Stimulated activated effector memory CD8-positive, alpha-beta T cell treated with anti-CD3 and anti-CD28 coated beads, Interleukin-12 subunit alpha, Interleukin-12 subunit beta, amount 100 ng/mL, for 72 hours (primary cell): Measurements from ENCODE around the gene H3-3A.
A peak's percentile ranks its signal among the peaks of the same experiment; 100 is the strongest.

Experiments used
- ATAC-seq: fragments of 150-1000 bp; cut with Tn5 transposase; 2 replicates; pipeline ENCODE4 v1.10.0; 2021
- DNase-seq, 2 donors: peaks; one replicate each; pipeline ENCODE4 v3.0.0; 2021 to 2022; ENCODE audit warnings: low spot score in 2 of 2
- H3K27ac Mint-ChIP-seq: one replicate; pipeline ENCODE4 v1.8.0; 2022; ENCODE audit warnings: mild to moderate bottlenecking, mixed read lengths
- H3K36me3 Mint-ChIP-seq: one replicate; pipeline ENCODE4 v1.8.0; 2022; ENCODE audit warnings: mild to moderate bottlenecking, mixed read lengths
- H3K4me1 Mint-ChIP-seq: one replicate; pipeline ENCODE4 v1.8.0; 2022; ENCODE audit warnings: mixed read lengths
- H3K4me3 Mint-ChIP-seq: one replicate; pipeline ENCODE4 v1.8.0; 2022; ENCODE audit warnings: mild to moderate bottlenecking, mixed read lengths
- H3K9me3 Mint-ChIP-seq: one replicate; pipeline ENCODE4 v1.8.0; 2022; ENCODE audit warnings: mixed read lengths

H3-3A gene

GRCh38 chr1:226064816-226065248 lies 2.3 kb downstream of the H3-3A start:
- peak overlapping the region; percentile 98 for H3K27ac Mint-ChIP-seq
- peaks cover 74% of the 10 kb centered on the region for H3K36me3 Mint-ChIP-seq
- H3K4me3 Mint-ChIP-seq = peak overlapping the region; percentile 99
- ATAC-seq (no peak), DNase-seq (no peak)
- no peaks in the 10 kb centered on the region for H3K9me3 Mint-ChIP-seq
- peaks cover 53% of the 10 kb centered on the region for H3K4me1 Mint-ChIP-seq

DNA sequence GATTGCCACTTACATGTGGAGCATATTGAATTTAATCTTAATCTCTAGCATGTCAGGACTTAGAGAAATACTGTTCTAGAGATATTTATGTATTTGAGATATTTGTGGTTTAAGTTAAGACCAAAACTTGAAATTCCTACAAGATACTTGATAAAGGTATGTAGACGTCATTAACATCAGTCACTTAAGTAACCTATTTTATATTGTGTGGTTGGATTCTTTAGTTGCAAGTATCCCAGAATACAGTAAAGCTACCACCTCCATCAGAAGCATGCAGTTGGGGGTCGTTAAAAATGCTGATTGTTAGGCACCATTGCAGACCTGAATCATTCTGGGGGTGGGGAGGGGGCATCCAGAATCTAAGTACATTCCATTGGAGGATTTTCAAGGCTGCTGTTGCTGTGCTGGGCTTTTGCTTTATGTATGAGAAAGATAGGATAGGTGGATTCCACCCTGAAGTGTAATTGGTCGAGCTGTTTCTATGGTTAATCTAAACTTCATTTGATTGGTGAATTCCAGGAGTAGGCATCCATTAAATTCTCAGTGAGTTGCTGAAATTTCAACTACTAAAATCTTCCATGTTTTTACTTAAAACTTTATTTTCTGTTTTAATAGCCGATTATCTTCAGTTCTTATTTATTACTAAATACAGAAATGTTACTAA lies 4.0 kb downstream of the H3-3A start:
- no peak for ATAC-seq
- Mint-ChIP-seq H3K9me3 (no peaks in the 10 kb centered on the region), H3K36me3 (peaks cover 91% of the 10 kb centered on the region), H3K4me1 (peaks cover 52% of the 10 kb centered on the region), H3K4me3 (peak overlapping the region; percentile 99), H3K27ac (peak overlapping the region; percentile 55)
- no peak for DNase-seq

GRCh38 chr1:226069811-226070489 lies 7.4 kb downstream of the H3-3A start:
- H3K27ac Mint-ChIP-seq = peak overlapping the region; percentile 63
- no peak for DNase-seq
- peak overlapping the region; percentile 46 for H3K4me3 Mint-ChIP-seq

GRCh38 chr1:226072347-226072746 lies 9.8 kb downstream of the H3-3A start:
- Mint-ChIP-seq H3K36me3 (peaks cover 82% of the 10 kb centered on the region), H3K4me1 (peaks cover 26% of the 10 kb centered on the region), H3K4me3 (no peak overlapping the region), H3K27ac (no peak overlapping the region), H3K9me3 (no peaks in the 10 kb centered on the region)
- ATAC-seq (no peak), DNase-seq (no peak)

More at GRCh38 chr1:226069811-226070489, 7.4 kb downstream of the H3-3A start:
- ATAC-seq = peak; percentile 94
- Mint-ChIP-seq H3K4me1 (peaks cover 45% of the 10 kb centered on the region), H3K36me3 (peaks cover 100% of the 10 kb centered on the region), H3K9me3 (no peaks in the 10 kb centered on the region)

DNA sequence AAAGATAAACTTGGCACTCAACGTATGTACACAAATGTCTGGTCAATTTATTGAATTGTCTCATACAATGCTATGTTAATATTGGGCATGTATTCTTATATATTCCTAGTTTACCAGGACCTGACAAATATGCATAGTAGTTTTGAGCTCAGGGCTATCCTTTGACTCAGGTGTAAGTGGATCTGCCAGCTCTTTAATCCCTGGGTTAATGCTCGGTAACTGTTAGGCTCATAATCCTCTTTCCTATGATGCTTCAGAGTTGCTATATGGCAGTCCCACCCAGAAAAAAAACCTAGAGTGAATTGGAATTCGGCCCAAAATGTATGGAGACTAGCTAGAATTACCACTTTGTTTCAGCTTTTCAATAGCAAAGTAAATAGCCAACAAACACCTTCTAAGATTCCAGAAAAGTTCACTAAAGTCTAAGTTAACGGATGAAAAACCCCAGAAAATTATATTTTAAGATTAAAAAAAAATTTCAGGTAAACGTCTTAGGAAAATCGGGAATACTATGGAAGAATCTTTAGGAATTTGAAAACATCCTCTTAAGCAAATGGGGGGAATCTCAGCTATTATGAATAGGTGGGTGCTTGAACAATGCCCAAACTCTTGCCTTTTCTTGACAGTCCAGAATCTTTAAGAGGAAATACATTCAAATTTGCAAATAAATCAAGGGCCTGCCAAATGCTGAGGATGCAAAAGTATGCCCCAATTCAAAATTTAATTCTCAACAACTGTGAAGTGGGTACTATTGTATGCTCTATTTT lies 10.9 kb downstream of the H3-3A start:
- Mint-ChIP-seq H3K4me1 (peaks cover 20% of the 10 kb centered on the region), H3K36me3 (peaks cover 71% of the 10 kb centered on the region), H3K9me3 (no peaks in the 10 kb centered on the region), H3K27ac (no peak overlapping the region), H3K4me3 (no peak overlapping the region)
- ATAC-seq (no peak), DNase-seq (no peak)

DNA sequence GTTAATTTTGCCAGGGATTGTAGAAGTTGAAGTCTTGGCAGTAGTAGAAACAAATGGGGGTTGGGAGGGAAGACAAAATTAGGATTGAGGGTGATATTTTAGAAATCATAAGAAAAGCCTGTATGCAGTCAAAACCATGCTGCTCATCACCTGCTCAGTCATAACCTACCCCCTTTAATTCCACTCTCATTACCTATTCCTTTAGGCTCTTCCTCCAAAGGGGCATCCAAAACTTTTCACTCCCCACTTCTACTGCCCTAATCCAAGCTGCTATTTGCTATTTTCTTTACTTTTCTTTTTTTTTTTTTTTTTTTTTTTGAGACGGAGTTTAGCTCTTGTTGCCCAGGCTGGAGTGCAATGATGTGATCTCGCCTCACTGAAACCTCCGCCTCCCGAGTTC lies 11.5 kb downstream of the H3-3A start:
- ATAC-seq = no peak
- peak overlapping the region; percentile 21 for H3K27ac Mint-ChIP-seq
- H3K4me3 Mint-ChIP-seq = no peak overlapping the region

GRCh38 chr1:226076378-226076777 lies 13.9 kb downstream of the H3-3A start:
- Mint-ChIP-seq H3K27ac (no peak overlapping the region), H3K9me3 (no peaks in the 10 kb centered on the region), H3K36me3 (peaks cover 41% of the 10 kb centered on the region), H3K4me3 (no peak overlapping the region), H3K4me1 (no peaks in the 10 kb centered on the region)
- no peak for ATAC-seq
- DNase-seq = no peak

More for the DNA sequence above, 11.5 kb downstream of the H3-3A start:
- Mint-ChIP-seq H3K4me1 (peaks cover 14% of the 10 kb centered on the region), H3K36me3 (peaks cover 65% of the 10 kb centered on the region), H3K9me3 (no peaks in the 10 kb centered on the region)
- DNase-seq = no peak

DNA sequence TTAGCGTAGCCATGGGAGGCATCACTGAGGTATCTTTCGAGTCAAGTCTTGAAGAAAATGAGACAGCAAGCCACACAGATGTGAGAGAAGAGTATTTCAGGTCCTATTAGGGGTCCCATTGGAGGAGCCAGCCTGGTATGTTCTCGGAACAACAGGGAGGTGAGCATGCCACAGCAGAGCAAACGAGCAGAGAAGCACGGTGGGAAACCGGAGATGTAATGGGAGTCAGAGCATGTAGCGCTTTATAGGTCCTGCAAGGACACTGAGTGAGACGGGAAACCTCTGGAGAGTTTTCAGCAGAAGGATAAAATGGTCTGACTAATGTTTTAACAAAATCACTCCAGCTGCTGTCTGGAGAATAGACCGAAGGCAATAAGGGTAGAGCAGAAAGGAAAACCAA lies 15.9 kb downstream of the H3-3A start:
- DNase-seq (no peak), ATAC-seq (no peak)
- no peak overlapping the region for H3K4me3 Mint-ChIP-seq
- peaks cover 21% of the 10 kb centered on the region for H3K36me3 Mint-ChIP-seq
- peaks cover 12% of the 10 kb centered on the region for H3K4me1 Mint-ChIP-seq
- no peaks in the 10 kb centered on the region for H3K9me3 Mint-ChIP-seq
- no peak overlapping the region for H3K27ac Mint-ChIP-seq

- DNase-seq (no peak), ATAC-seq (peak; percentile 70)
- H3K4me1 Mint-ChIP-seq = peaks cover 14% of the 10 kb centered on the region
- peak overlapping the region; percentile 86 for H3K27ac Mint-ChIP-seq
- no peaks in the 10 kb centered on the region for H3K36me3 Mint-ChIP-seq
- H3K9me3 Mint-ChIP-seq = no peaks in the 10 kb centered on the region
- H3K4me3 Mint-ChIP-seq = peak overlapping the region; percentile 84
These were observed 20.0 kb downstream of the H3-3A start for GRCh38 chr1:226082587-226082917.

DNA sequence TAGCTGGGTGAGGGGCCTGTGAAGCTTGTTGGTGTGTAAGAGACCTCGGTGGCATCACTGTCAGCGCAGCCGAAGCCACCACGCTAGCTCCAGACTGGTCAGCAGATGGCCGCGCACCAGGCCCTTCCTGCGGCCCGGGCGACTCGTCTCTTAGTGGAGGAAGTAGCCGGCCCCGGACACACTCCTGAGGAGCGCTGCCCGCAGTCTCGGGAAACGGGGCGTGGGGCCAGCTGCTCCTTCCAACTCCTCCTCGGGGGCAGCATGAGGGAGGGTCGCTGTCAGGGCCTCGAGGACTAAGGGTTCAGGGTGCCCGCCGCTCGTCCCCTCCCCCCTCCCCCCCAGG lies 20.4 kb downstream of the H3-3A start:
- Mint-ChIP-seq H3K36me3 (no peaks in the 10 kb centered on the region), H3K27ac (peak overlapping the region; percentile 86), H3K4me3 (peak overlapping the region; percentile 84), H3K4me1 (peaks cover 14% of the 10 kb centered on the region), H3K9me3 (no peaks in the 10 kb centered on the region)
- ATAC-seq = peak; percentile 44
- peak in 1 of 2 donors; percentile 74 for DNase-seq

DNA sequence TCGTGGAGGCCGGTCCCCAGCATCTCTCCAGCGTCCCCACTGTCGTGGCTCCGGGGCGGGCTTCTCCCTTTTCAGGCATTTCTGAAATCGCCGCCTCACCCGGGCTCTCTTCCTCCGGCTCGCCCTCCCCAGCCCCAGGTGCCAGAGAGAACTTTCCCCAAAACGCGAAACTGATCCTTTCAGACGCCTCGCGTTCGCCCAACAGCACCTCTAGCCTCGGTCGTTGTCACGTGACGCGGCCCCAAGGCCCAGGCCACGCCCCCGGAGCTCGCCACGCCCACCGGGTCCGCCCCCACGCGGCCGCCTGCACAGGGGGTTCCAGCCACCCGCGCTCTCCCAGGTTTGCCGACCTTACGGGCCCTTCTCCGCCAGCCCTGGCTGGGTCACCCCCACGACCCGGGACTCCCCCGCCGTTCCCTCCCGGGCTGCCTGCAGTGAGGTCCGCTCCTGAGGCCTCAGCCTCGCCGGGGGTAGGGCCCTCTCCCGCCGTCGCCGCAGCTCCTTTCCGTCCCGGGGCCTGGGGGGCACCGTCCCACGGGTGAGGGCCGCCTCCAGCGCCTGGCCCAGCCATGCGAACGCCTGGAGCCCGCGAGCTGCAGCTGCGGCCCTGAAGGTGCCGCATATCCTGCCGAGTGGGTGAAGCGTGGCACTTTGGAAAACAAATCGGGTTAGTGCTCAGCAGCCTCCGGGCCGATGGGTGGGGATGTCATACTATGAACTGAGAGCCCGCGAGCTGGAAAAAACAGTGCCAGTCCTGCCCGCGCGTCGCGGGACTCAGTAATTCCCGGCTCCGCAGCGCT lies 21.0 kb downstream of the H3-3A start:
- H3K4me1 Mint-ChIP-seq = peaks cover 14% of the 10 kb centered on the region
- no peaks in the 10 kb centered on the region for H3K36me3 Mint-ChIP-seq
- peak; percentile 97 to 99 for DNase-seq
- peak overlapping the region; percentile 86 for H3K27ac Mint-ChIP-seq
- H3K4me3 Mint-ChIP-seq = peak overlapping the region; percentile 84
- ATAC-seq = peak; percentile 89
- H3K9me3 Mint-ChIP-seq = no peaks in the 10 kb centered on the region

GRCh38 chr1:226085675-226086285 lies 23.3 kb downstream of the H3-3A start:
- Mint-ChIP-seq H3K9me3 (no peaks in the 10 kb centered on the region), H3K36me3 (no peaks in the 10 kb centered on the region), H3K4me1 (peaks cover 14% of the 10 kb centered on the region), H3K4me3 (no peak overlapping the region), H3K27ac (no peak overlapping the region)
- DNase-seq (no peak), ATAC-seq (no peak)

DNA sequence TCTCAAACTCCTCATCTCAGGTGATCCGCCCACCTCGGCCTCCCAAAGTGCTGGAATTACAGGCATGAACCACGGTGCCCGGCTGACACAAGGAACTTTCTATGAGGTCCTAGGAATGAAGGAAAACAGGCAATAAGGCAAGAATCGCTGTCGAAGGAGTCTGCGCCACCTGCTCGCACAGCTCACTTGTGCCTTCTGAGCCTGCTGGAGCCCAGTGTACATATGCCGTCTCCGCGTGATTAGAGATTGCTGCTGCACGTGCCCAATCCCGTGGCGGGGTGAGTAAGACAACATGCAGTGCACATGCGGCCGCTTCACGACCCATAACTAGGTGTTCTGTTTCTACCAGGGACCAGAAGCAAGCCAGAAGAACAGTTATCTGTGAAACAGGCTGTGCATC lies 24.3 kb downstream of the H3-3A start:
- no peak overlapping the region for H3K27ac Mint-ChIP-seq
- H3K4me1 Mint-ChIP-seq = peaks cover 14% of the 10 kb centered on the region
- ATAC-seq (no peak), DNase-seq (no peak)
- H3K36me3 Mint-ChIP-seq = no peaks in the 10 kb centered on the region
- H3K9me3 Mint-ChIP-seq = no peaks in the 10 kb centered on the region
- H3K4me3 Mint-ChIP-seq = no peak overlapping the region

GRCh38 chr1:226091461-226091860 lies 28.9 kb downstream of the H3-3A start:
- no peaks in the 10 kb centered on the region for H3K4me1 Mint-ChIP-seq
- ATAC-seq (no peak), DNase-seq (no peak)
- no peaks in the 10 kb centered on the region for H3K36me3 Mint-ChIP-seq
- no peak overlapping the region for H3K27ac Mint-ChIP-seq
- no peaks in the 10 kb centered on the region for H3K9me3 Mint-ChIP-seq
- no peak overlapping the region for H3K4me3 Mint-ChIP-seq
